Endometrial microvascular endothelial cells (primary cell): ENCODE data around the gene SENP6. TPM values are rescaled to one million over a fixed set of nuclear protein-coding genes. Genes with fewer than 3 reads are reported as not detected.

Experiments
- total RNA-seq: library from RNA; depleted of rRNA; stranded (reverse); fragments of >200 nt; gene quantifications from one replicate; pipeline ENCODE4 v1.2.3, GENCODE V29; 2015; ENCODE audit errors: inconsistent ontology term

The SENP6 gene
- total RNA-seq, 1 donor from 2014 or later = 34.0 TPM

Other genes starting within 250 kb of the SENP6 start
- 0.09 TPM for gene FILIP1, start 108.1 kb upstream of the SENP6 start, total RNA-seq
- gene MYO6, start 147.4 kb downstream of the SENP6 start, total RNA-seq = 21.2 TPM